ENCODE data around the gene SARM1. TPM values are rescaled to one million over a fixed set of nuclear protein-coding genes. Genes with fewer than 3 reads are reported as not detected.

The SARM1 gene
- polyA plus RNA-seq, 1 donor from 2014 or later, result 21.6 TPM

DNA sequence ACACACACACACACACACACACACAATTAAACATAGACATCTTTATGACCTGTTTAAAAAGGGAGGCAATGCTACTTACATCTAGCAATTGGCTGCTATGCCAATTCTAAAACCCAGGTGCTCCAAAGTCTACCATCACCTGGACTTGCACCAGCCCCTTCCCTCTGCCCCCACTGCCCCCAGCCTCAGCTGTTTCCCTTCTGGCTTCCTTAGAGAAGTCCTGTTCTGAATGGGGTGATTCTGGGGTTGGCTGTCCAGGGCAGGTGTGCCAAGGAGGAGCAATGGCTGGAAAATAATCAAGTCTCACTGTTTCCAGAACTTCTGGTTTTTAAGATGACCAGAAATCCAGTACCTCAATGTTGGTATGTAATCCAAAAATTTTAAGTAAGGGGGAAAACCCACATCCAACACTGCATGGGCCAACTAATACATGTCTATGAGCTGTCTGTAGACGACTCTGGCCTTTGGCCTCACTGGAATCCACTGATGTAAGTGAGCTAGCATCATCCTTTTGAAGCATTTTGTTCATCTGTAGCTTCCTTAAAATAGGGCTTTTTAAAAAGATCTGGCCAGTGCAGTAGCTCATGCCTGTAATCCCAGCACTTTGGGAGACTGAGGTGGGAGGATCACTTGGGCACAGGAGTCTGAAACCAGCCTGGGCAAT, 38.3 kb upstream of the SARM1 start:
- Histone ChIP-seq H3K4me3 (ENCODE audit: low read length) (peak overlapping the region; percentile 88), H3K9ac (ENCODE audit: low read length) (no peak overlapping the region), H3K9me3 (ENCODE audit: low read length) (no peaks in the 10 kb centered on the region), H3K79me2 (replicated peaks; ENCODE audit: insufficient read depth, low read length) (peaks cover 42% of the 10 kb centered on the region), H4K20me1 (ENCODE audit: insufficient read depth) (no peaks in the 10 kb centered on the region), H3K27ac (ENCODE audit: low read length) (no peak overlapping the region), H2AFZ (ENCODE audit: low read depth, low read length) (no peak overlapping the region), H3K4me2 (ENCODE audit: low read length) (no peak overlapping the region), H3K27me3 (ENCODE audit: insufficient read depth, low read depth, low read length) (no peaks in the 10 kb centered on the region), H3F3A (ENCODE audit: insufficient read depth, low read length, poor library complexity, severe bottlenecking) (no peaks in the 10 kb centered on the region), H3K36me3 (ENCODE audit: insufficient read depth, low read length) (no peaks in the 10 kb centered on the region), H3K9me2 (ENCODE audit: insufficient read depth, low read length) (no peaks in the 10 kb centered on the region)
- TF ChIP-seq MXI1 (conservative IDR thresholded peaks at IDR 0.05; ENCODE audit: poor library complexity, severe bottlenecking) (no peak), EZH2 (IDR thresholded peaks at IDR 0.05; ENCODE audit: borderline replicate concordance, insufficient read depth, low read length, poor library complexity, severe bottlenecking) (no peak)

DNA sequence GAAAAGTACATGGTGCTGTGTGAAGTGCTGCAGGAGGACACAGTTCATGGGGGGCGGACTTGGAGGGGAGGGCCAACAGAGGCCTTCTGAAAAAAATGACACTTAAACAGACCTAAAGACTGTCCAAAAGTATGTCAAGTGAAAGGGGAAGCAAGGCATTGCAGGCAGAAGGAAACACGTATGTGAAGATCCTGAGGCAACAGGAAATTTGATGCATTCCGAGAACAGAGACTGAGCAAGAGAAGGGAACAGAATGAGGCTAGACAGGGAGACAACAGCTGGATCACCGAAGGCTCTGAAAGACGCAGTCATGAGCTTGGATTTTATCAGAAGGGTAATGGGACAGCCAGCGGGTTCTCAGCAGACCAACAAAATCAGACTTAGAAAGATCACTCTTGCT, 37.3 kb upstream of the SARM1 start:
- Histone ChIP-seq H3F3A (ENCODE audit: insufficient read depth, low read length, poor library complexity, severe bottlenecking) (no peaks in the 10 kb centered on the region), H3K79me2 (replicated peaks; ENCODE audit: insufficient read depth, low read length) (peaks cover 48% of the 10 kb centered on the region)

More for the DNA sequence above, 37.3 kb upstream of the SARM1 start:
- TF ChIP-seq REST (IDR thresholded peaks at IDR 0.05; ENCODE audit: borderline replicate concordance), result no peak
- TF ChIP-seq, protein P1, sequence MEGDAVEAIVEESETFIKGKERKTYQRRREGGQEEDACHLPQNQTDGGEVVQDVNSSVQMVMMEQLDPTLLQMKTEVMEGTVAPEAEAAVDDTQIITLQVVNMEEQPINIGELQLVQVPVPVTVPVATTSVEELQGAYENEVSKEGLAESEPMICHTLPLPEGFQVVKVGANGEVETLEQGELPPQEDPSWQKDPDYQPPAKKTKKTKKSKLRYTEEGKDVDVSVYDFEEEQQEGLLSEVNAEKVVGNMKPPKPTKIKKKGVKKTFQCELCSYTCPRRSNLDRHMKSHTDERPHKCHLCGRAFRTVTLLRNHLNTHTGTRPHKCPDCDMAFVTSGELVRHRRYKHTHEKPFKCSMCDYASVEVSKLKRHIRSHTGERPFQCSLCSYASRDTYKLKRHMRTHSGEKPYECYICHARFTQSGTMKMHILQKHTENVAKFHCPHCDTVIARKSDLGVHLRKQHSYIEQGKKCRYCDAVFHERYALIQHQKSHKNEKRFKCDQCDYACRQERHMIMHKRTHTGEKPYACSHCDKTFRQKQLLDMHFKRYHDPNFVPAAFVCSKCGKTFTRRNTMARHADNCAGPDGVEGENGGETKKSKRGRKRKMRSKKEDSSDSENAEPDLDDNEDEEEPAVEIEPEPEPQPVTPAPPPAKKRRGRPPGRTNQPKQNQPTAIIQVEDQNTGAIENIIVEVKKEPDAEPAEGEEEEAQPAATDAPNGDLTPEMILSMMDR (IDR thresholded peaks at IDR 0.05; ENCODE audit: poor library complexity, severe bottlenecking), result no peak
- no peak for TF ChIP-seq EZH2 (IDR thresholded peaks at IDR 0.05; ENCODE audit: borderline replicate concordance, insufficient read depth, low read length, poor library complexity, severe bottlenecking)
- no peak for TF ChIP-seq EP300 (conservative IDR thresholded peaks at IDR 0.05; ENCODE audit: poor library complexity, severe bottlenecking)
- TF ChIP-seq RAD21 (conservative IDR thresholded peaks at IDR 0.05), result no peak
- TF ChIP-seq TAF1 (IDR thresholded peaks at IDR 0.05; ENCODE audit: low read depth), result no peak
- no peak for TF ChIP-seq POLR2AphosphoS5 (IDR thresholded peaks at IDR 0.05)
- no peak for TF ChIP-seq MXI1 (conservative IDR thresholded peaks at IDR 0.05; ENCODE audit: poor library complexity, severe bottlenecking)
- TF ChIP-seq SMC3 (conservative IDR thresholded peaks at IDR 0.05; ENCODE audit: poor library complexity), result no peak
- no peaks in the 10 kb centered on the region for H4K20me1 ChIP-seq (ENCODE audit: insufficient read depth)
- H3K36me3 ChIP-seq (ENCODE audit: insufficient read depth, low read length), result no peaks in the 10 kb centered on the region
- peak overlapping the region; percentile 88 for H3K4me3 ChIP-seq (ENCODE audit: low read length)
- no peaks in the 10 kb centered on the region for H3K9me2 ChIP-seq (ENCODE audit: insufficient read depth, low read length)
- no peak overlapping the region for H2AFZ ChIP-seq (ENCODE audit: low read depth, low read length)
- H3K9ac ChIP-seq (ENCODE audit: low read length), result peak overlapping the region; percentile 87
- H3K27me3 ChIP-seq (ENCODE audit: insufficient read depth, low read depth, low read length), result no peaks in the 10 kb centered on the region
- peak overlapping the region; percentile 99 for H3K4me2 ChIP-seq (ENCODE audit: low read length)
- H3K9me3 ChIP-seq (ENCODE audit: low read length), result no peaks in the 10 kb centered on the region
- no peak overlapping the region for H3K27ac ChIP-seq (ENCODE audit: low read length)
